Pancreas (tissue), 10 donors: ENCODE data around the gene PPM1F. TPM values are rescaled to one million over a fixed set of nuclear protein-coding genes. Genes with fewer than 3 reads are reported as not detected.

Experiments
- ATAC-seq, 4 donors: fragments of 200-7000 bp; cut with Tn5 transposase; one replicate each; pipeline versions ENCODE4 v1.8.0 to v1.9.1; 2020; ENCODE audit warnings: mild to moderate bottlenecking in 4 of 4, moderate library complexity in 4 of 4
- DNase-seq, 6 donors: peaks; one replicate each; pipeline ENCODE4 v3.0.0-alpha.2; 2020
- FAIRE-seq: peaks from 2 replicates; lab custom pipeline; 2012; peaks lifted over from hg19 to GRCh38; lab: Jason Lieb, UNC
- H3K27ac ChIP-seq, 4 donors: fragments of 200-600 bp; sonication (generic); 1 replicate in 3 of 4; 2 replicates in 1 of 4; pipeline versions ENCODE4 v1.5.0 to v1.8.0; 2020
- H3K27me3 ChIP-seq, 4 donors: fragments of 200-600 bp; one replicate each; pipeline ENCODE4 v1.8.0; 2021
- H3K36me3 ChIP-seq, 3 donors: fragments of 200-600 bp; sonication (generic) in 1 of 3; one replicate each; pipeline versions ENCODE4 v1.5.0 to v1.8.0; 2020 to 2021
- H3K4me1 ChIP-seq, 3 donors: fragments of 200-600 bp; one replicate each; pipeline ENCODE4 v1.8.0; 2021
- H3K4me3 ChIP-seq, 4 donors: fragments of 200-600 bp; sonication (generic) in 2 of 4; one replicate each; pipeline versions ENCODE4 v1.5.0 to v1.8.0; 2020 to 2021
- H3K9me3 ChIP-seq, 4 donors: fragments of 200-600 bp; one replicate each; pipeline ENCODE4 v1.8.0; 2021
- CTCF ChIP-seq, 4 donors: fragments of 200-600 bp; sonication (generic) in 3 of 4; IDR thresholded peaks; one replicate each; pipeline versions ENCODE4 v1.5.0 to v1.8.0; 2021; ENCODE audit warnings: antibody characterized with exemption in 4 of 4
- WGBS, 2 donors: extraction: QIAGEN DNeasy Blood & Tissue Kit; methylation state at CpG; one replicate each; pipeline ENCODE4 v1.1.7; 2013; 5-methylcytosine and 5-hydroxymethylcytosine counted together
- intact Hi-C, 3 donors: fragments of 100-400 bp; cut with DNase I; formaldehyde crosslinking; loops; one replicate each; pipeline versions ENCODE4 v1.11.1 to v1.14.2; 2022
- polyA plus RNA-seq, 2 donors: library from polyadenylated mRNA; stranded (reverse); fragments of 200-250 nt; gene quantifications; one replicate each; pipeline ENCODE4 v1.2.3, GENCODE V29; 2013
- total RNA-seq, 6 donors: library from RNA; stranded (reverse); fragmentation: NEBNext Ultra II Directional in 4 of 6; extraction: Animal tissue kit (Norgen Biotek cat#: 25700) in 4 of 6; gene quantifications; one replicate each; pipeline versions ENCODE4 v1.2.1 to v1.2.4, GENCODE V29; 2021 to 2023
- donor health status: healthy with polysubstance abuse.
- donor health status: DM: no; HTN: no; CAD: no; lungs with moderate emphysema.
- donor health status: DM: no; HTN: no; CAD: no.
- donor health status: control.
- donor health status: control.
- donor health status: Bipolar disorder and iron deficiency.
- donor health status: DM: yes; HTN: yes; CAD: no.
- donor health status: DM: no; HTN: no; CAD: no.
- donor health status: DM: no; HTN: no; CAD: no.
- donor health status: DM: yes; HTN: yes; CAD: no.

The PPM1F gene
- total and polyA plus RNA-seq, 8 donors: 9.2 to 16.0 (median 10.2) TPM

- H3K4me3 ChIP-seq: no peak overlapping the region
- intact Hi-C loops: no loop called here
- 83 to 85% methylated on average over 3 of the region's 3 CpGs for WGBS, 2 donors
- H3K27ac ChIP-seq: no peak overlapping the region
- DNase-seq (no peak), FAIRE-seq (no peak), ATAC-seq (no peak)
- H3K4me1 ChIP-seq: no peaks in the 10 kb centered on the region
- no peaks in the 10 kb centered on the region for H3K9me3 ChIP-seq
- no peak for TF ChIP-seq CTCF (IDR thresholded peaks at IDR 0.05)
- H3K36me3 ChIP-seq: no peaks in the 10 kb centered on the region
- H3K27me3 ChIP-seq: no peaks in the 10 kb centered on the region
Measured at GRCh38 chr22:21995660-21996059, 43.0 kb upstream of the PPM1F start.

- 87 to 92% methylated on average over 3 of the region's 3 CpGs for WGBS, 2 donors
- intact Hi-C loops: no loop called here
Measured at GRCh38 chr22:21994881-21995444, 42.3 kb upstream of the PPM1F start.

GRCh38 chr22:21992593-21993237 is 40.1 kb upstream of the PPM1F start:
- TF ChIP-seq CTCF (IDR thresholded peaks at IDR 0.05): no peak
- no peak for FAIRE-seq
- H3K4me1 ChIP-seq: no peaks in the 10 kb centered on the region
- 58 to 66% methylated on average over 7 of the region's 7 CpGs for WGBS, 2 donors
- H3K9me3 ChIP-seq: no peaks in the 10 kb centered on the region
- H3K27me3 ChIP-seq: no peaks in the 10 kb centered on the region
- no peaks in the 10 kb centered on the region for H3K36me3 ChIP-seq
- intact Hi-C loops: no loop called here
- no peak overlapping the region for H3K27ac ChIP-seq
- no peak overlapping the region for H3K4me3 ChIP-seq
- no peak for ATAC-seq
- DNase-seq: no peak

More at GRCh38 chr22:21994881-21995444, 42.3 kb upstream of the PPM1F start:
- DNase-seq (no peak), ATAC-seq (no peak), FAIRE-seq (no peak)
- H3K4me1 ChIP-seq: no peaks in the 10 kb centered on the region
- no peaks in the 10 kb centered on the region for H3K36me3 ChIP-seq
- no peak for TF ChIP-seq CTCF (IDR thresholded peaks at IDR 0.05)
- no peaks in the 10 kb centered on the region for H3K27me3 ChIP-seq
- no peak overlapping the region for H3K4me3 ChIP-seq
- no peak overlapping the region for H3K27ac ChIP-seq
- H3K9me3 ChIP-seq: no peaks in the 10 kb centered on the region

- no peaks in the 10 kb centered on the region for H3K4me1 ChIP-seq
- no peak for TF ChIP-seq CTCF (IDR thresholded peaks at IDR 0.05)
- intact Hi-C loops: no loop called here
- no peak for FAIRE-seq
- DNase-seq: no peak
- no peak overlapping the region for H3K4me3 ChIP-seq
- H3K9me3 ChIP-seq: no peaks in the 10 kb centered on the region
- no peak for ATAC-seq
- H3K36me3 ChIP-seq: no peaks in the 10 kb centered on the region
- 76 to 80% methylated on average over 5 of the region's 5 CpGs for WGBS, 2 donors
- H3K27ac ChIP-seq: no peak overlapping the region
- no peaks in the 10 kb centered on the region for H3K27me3 ChIP-seq
Measured at GRCh38 chr22:21991774-21992173, 39.1 kb upstream of the PPM1F start.

GRCh38 chr22:21991304-21991596 is 38.6 kb upstream of the PPM1F start:
- intact Hi-C loops: no loop called here

More at GRCh38 chr22:21991304-21991596, 38.6 kb upstream of the PPM1F start:
- DNase-seq: no peak
- no peak overlapping the region for H3K4me3 ChIP-seq
- WGBS, 2 donors: 60 to 77% methylated on average over 6 of the region's 6 CpGs
- TF ChIP-seq CTCF (IDR thresholded peaks at IDR 0.05): no peak
- no peaks in the 10 kb centered on the region for H3K27me3 ChIP-seq
- no peaks in the 10 kb centered on the region for H3K4me1 ChIP-seq
- H3K36me3 ChIP-seq: no peaks in the 10 kb centered on the region
- no peak overlapping the region for H3K27ac ChIP-seq
- H3K9me3 ChIP-seq: no peaks in the 10 kb centered on the region
- FAIRE-seq: no peak
- no peak for ATAC-seq
